GM18858 (cell line): Measurements from ENCODE around the gene WDTC1.

Source experiments
- ATAC-seq: cut with Tn5 transposase; IDR thresholded peaks from one replicate; pipeline ENCODE4 v1.9.1; 2021; ENCODE audit not compliant: unreplicated experiment

The WDTC1 gene

DNA sequence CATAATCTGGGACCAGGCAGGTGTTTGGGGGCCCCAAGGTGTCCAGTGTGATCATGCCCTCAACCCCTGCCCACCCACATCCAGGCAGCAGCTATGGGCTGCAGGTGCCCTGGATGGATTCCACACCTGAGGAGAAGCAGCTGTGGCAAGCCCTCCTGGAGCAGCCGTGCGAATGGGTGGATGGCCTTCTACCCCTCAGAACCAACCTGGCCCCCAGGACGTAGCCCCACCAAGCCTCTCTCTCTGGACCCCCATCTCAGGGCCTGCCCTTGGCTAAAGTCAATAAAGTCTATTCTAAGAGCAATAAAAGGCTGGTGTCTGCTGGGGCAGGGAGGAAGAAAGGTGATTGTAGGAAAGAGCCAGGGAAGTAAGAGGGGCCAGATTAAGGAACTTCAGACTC is 119.2 kb downstream of the WDTC1 start:
- ATAC-seq = no peak

DNA sequence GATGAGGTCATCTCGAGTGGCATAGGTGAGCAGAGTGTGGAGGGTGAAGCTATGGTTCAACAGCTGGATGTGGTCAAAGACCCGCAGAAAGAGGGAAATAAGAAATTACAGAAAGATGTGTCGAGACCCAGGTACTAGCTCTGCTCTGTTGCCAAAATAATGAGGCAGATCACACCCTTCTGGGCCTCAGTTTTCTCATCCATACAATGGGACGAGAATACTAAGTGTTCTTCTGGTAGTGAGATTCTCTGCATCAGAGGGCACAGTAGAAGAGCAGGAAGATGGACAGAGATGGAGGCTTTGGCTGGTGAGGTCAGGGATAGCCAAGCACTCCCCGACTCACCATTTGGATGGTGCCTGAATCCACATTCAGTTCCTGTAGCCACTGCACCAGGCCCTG is 121.3 kb downstream of the WDTC1 start:
- ATAC-seq = no peak

GRCh38 chr1:27356277-27356618 is 121.8 kb downstream of the WDTC1 start:
- no peak for ATAC-seq

- no peak for ATAC-seq
Measured at GRCh38 chr1:27356619-27357280, 122.3 kb downstream of the WDTC1 start.

DNA sequence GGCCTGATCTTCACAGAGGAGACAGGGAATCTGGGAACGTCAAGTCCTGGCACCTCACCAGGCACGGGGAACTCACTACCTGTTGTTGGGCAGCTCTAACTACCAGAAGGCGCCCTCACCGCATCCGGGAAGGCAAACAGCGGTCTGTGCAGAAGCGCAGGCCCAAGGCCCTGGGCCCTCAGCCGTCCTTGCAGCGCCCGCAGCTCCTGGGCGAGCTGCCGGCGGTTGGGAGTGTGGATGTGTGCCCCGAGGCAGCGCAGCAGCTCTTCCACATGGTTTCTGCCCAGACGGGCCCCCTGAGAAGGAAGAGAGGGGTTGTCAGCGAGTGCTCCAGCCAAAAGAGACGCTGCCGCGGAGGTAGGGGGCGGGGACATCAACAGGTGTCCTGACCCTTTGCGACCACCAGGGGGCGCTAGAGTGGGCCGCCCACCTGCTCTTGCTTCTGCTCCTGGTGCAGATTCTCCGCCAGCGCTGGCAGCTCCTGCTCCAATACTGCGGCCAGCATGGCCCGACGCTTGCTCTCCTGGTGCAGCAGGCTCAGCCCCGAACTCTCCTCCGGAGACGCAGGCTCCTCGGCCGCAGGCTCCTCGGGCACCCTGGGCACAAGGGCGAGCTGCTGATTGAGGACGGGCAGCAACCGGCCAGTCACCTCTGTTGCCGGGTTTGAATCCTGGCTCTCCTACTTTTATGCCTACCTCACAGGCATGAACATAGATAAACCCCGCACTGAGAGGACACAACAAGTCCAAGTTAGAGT is 123.0 kb downstream of the WDTC1 start:
- ATAC-seq = no peak
